Naive B cell (primary cell): ENCODE results near the gene UGT2B10. TPM values are rescaled to one million over a fixed set of nuclear protein-coding genes. Genes with fewer than 3 reads are reported as not detected.
A peak's percentile ranks its signal among the peaks of the same experiment; 100 is the strongest.

Experiments
- ATAC-seq, 2 donors: fragments of 150-1000 bp; cut with Tn5 transposase; 2 replicates each; pipeline ENCODE4 v1.10.0; 2021; ENCODE audit warnings: low read depth in 2 of 2, mild to moderate bottlenecking in 2 of 2, moderate library complexity in 2 of 2
- DNase-seq: peaks from one replicate; pipeline ENCODE4 v3.0.0; 2022
- H3K27ac Mint-ChIP-seq, 6 donors: one replicate each; pipeline ENCODE4 v1.8.0; 2020 to 2022; ENCODE audit warnings: mild to moderate bottlenecking in 6 of 6, mixed read lengths in 6 of 6, moderate library complexity in 5 of 6, inconsistent platforms in 2 of 6
- H3K27me3 Mint-ChIP-seq, 3 donors: one replicate each; pipeline ENCODE4 v1.8.0; 2021 to 2022; ENCODE audit warnings: mixed read lengths in 3 of 3, mild to moderate bottlenecking in 1 of 3
- H3K36me3 Mint-ChIP-seq, 2 donors: one replicate each; pipeline ENCODE4 v1.8.0; 2020 to 2022; ENCODE audit warnings: mixed read lengths in 2 of 2, inconsistent platforms in 1 of 2, mild to moderate bottlenecking in 1 of 2
- H3K4me1 Mint-ChIP-seq, 3 donors: one replicate each; pipeline ENCODE4 v1.8.0; 2020 to 2022; ENCODE audit warnings: mixed read lengths in 3 of 3, inconsistent platforms in 1 of 3, mild to moderate bottlenecking in 1 of 3, moderate library complexity in 1 of 3
- H3K4me3 Mint-ChIP-seq, 8 donors: one replicate each; pipeline ENCODE4 v1.8.0; 2020 to 2022; ENCODE audit warnings: mild to moderate bottlenecking in 8 of 8, mixed read lengths in 8 of 8, moderate library complexity in 8 of 8, inconsistent platforms in 2 of 8
- H3K9me3 Mint-ChIP-seq, 7 donors: one replicate each; pipeline ENCODE4 v1.8.0; 2020 to 2022; ENCODE audit warnings: mixed read lengths in 7 of 7, mild to moderate bottlenecking in 5 of 7, inconsistent platforms in 2 of 7, moderate library complexity in 1 of 7
- polyA plus RNA-seq, 6 donors: library from polyadenylated mRNA; unstranded; fragments of 300-500 nt; fragmentation: Illumina TruSeq; gene quantifications; one replicate each; pipeline ENCODE4 v1.2.3, GENCODE V29; 2021; ENCODE audit warnings: low read depth in 6 of 6

Gene UGT2B10
- polyA plus RNA-seq, 6 donors from 2014 or later: not detected

DNA sequence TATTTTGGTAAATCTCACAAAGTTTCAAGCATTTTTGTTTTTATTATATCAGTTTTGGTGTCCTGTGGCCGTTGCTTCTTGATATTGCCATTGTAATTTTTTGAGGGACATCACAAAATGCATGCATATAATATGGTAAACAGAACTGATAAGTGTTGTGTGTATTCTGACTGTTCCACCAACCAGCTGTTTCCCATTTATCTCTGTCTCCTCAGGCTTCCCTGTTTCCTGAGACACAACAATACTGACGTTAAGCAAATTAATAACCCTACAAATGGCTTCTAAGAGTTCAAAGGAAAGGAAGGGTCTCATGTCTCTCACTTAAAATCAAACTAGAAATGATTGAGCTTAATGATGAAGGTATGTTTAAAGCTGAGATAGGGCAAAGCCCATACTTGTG is 40.0 kb downstream of the UGT2B10 start:
- no peak for DNase-seq
- H3K9me3 Mint-ChIP-seq: peaks cover 0 to 18% (median 5%) of the 10 kb centered on the region in 7 donors
- H3K27ac Mint-ChIP-seq: no peak overlapping the region
- H3K27me3 Mint-ChIP-seq: no peaks in the 10 kb centered on the region
- ATAC-seq: no peak
- no peaks in the 10 kb centered on the region for H3K4me1 Mint-ChIP-seq
- no peak overlapping the region for H3K4me3 Mint-ChIP-seq
- no peaks in the 10 kb centered on the region for H3K36me3 Mint-ChIP-seq

DNA sequence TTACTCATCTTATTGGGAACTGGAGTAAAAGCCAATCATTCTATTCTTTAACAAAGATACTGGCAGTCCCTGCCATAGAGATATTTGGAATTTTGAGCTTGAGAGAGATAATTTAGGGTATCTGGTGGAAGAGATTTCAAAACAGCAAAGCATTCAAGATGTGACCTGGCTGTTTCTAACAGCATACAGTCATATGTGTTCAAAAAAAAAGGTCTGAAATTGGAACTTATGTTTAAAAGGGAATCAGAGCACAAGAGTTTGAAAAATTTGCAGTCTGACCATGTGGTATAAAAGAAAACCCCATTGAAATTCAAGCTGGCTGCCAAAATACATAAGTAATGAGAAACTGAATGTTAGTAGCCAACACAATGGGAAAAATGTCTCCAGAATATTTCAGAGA is 42.2 kb downstream of the UGT2B10 start:
- ATAC-seq: no peak
- no peak for DNase-seq
- Mint-ChIP-seq H3K27ac (no peak overlapping the region), H3K4me3 (no peak overlapping the region), H3K27me3 (no peaks in the 10 kb centered on the region), H3K36me3 (no peaks in the 10 kb centered on the region), H3K4me1 (no peaks in the 10 kb centered on the region), H3K9me3 (peaks cover 0 to 18% (median 5%) of the 10 kb centered on the region in 7 donors)

DNA sequence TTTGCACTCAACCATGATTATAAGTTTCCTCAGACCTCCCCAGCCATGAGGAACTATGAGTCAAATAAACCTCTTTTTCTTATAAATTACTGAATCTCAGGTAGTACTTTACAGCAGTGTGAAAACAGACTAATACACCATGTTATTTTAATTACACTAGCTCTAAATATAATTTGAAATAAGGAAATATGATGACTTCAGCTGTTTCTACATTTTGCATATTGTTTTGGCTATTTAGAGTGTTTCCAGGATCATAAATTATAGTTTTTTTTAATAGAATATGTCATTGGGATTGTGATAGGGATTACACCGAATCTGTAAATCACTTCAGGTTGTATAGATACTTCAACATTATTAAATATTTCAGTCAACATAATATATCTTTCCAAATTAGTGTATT is 43.9 kb downstream of the UGT2B10 start:
- DNase-seq: no peak
- ATAC-seq: no peak
- H3K4me1 Mint-ChIP-seq: no peaks in the 10 kb centered on the region
- H3K9me3 Mint-ChIP-seq: peaks cover 0 to 18% (median 5%) of the 10 kb centered on the region in 7 donors
- H3K4me3 Mint-ChIP-seq: no peak overlapping the region
- H3K27ac Mint-ChIP-seq: no peak overlapping the region
- no peaks in the 10 kb centered on the region for H3K36me3 Mint-ChIP-seq
- H3K27me3 Mint-ChIP-seq: no peaks in the 10 kb centered on the region

DNA sequence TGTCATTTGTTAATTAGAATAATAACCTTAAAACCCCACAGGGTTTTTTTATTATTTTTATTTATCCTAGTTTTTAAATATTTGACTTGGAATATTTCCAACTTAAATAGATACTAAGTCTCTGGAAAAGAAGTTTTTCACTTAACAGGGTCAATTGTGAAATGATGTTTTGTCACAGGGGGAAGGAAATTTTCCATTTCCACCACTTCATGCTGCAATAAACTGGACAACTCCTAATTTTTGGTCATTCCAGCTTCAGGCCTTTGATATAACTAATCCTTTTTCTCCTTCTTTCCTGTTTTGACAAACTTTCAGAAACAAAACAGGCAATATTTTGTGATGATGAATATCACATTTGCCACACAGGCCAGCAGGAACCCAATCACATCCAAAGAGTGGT is 45.3 kb downstream of the UGT2B10 start:
- DNase-seq (no peak), ATAC-seq (no peak)
- Mint-ChIP-seq H3K4me1 (peaks cover 0 to 2% (median under 1%) of the 10 kb centered on the region in 3 donors), H3K4me3 (no peak overlapping the region), H3K9me3 (peaks cover 0 to 18% (median 4%) of the 10 kb centered on the region in 7 donors), H3K27me3 (no peaks in the 10 kb centered on the region), H3K27ac (no peak overlapping the region), H3K36me3 (no peaks in the 10 kb centered on the region)

DNA sequence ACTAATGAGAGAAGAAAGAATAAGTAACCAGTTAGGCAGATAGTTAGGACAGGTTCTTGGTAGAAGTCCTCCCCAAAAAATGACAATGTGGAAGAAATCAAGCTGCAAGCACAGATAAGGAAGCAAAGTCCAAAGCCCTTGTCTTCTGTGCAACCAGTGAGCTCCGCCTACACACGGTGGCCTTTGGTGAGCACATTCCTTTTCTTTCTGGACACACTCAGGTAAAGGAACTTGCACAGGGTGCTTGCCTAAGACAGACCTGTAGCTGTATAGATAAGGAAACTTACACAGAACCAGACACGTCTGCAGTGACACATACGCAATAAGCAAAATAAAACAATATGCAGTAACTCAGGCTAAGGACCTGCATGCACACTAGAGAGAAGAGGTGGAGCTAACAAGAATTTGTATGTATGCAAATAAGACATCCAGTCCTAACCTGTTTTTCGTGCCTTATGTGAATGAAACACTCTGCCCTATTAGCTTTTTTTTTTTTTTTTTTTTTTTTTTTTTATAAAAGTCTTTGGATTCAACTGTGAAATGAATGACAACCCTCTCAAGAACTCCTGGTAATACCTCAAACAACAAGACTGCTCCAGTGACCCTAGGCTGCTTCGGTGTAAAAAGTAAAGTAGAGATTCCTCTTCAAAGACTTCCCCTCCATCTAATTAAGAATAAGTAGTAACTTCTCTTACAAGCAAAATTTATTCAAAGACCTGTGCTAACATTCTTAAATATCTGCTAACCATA is 48.8 kb downstream of the UGT2B10 start:
- Mint-ChIP-seq H3K27me3 (no peaks in the 10 kb centered on the region), H3K9me3 (peaks cover 0 to 5% (median 0%) of the 10 kb centered on the region in 7 donors), H3K27ac (no peak overlapping the region), H3K4me1 (peaks cover 0 to 4% (median 2%) of the 10 kb centered on the region in 3 donors), H3K4me3 (no peak overlapping the region), H3K36me3 (no peaks in the 10 kb centered on the region)
- no peak for ATAC-seq
- DNase-seq: no peak

DNA sequence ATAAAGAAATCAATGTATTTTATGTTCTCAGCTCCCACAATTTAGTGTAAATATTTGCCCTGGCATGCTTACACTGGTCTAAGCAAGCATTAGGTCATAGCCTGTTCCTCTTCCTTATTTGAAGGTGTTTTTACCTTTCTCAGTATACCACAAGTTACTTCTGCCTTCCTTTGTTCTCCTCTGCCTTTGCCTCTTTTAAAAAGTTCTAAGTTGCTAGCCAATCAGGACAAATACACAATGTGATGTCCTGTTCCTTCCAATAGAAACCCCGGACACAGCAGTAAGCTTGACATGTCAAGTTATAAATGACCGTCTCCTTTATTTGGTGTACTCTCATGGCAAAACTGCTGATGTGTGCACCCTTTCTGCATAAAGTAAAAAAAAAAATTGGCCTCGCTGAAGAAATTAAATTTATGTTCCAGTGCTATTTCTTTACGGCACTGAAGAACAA is 49.4 kb downstream of the UGT2B10 start:
- H3K9me3 Mint-ChIP-seq: peaks cover 0 to 5% (median 0%) of the 10 kb centered on the region in 7 donors
- no peak overlapping the region for H3K4me3 Mint-ChIP-seq
- H3K27ac Mint-ChIP-seq: no peak overlapping the region
- H3K27me3 Mint-ChIP-seq: no peaks in the 10 kb centered on the region
- peaks cover 0 to 4% (median 2%) of the 10 kb centered on the region in 3 donors for H3K4me1 Mint-ChIP-seq
- no peaks in the 10 kb centered on the region for H3K36me3 Mint-ChIP-seq
- DNase-seq (no peak), ATAC-seq (no peak)

DNA sequence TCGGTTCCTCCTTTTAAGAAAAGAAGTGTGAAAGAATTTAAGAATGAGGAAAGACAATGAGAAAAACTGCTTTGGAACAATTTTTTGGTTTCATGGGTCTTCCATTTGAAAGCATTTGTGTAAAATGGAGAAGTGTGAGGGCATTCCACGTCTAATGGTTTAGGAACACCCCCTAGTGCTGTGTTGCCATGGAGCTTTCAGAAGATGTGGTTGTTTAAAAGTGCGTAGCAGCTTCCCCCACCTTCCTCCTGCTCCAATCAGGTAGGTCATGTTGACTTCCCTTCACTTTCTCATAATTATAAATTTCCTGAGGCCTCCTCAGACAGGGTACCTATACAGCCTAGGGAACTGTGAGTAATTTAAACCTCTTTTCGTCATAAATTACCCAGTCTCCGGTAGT is 50.0 kb downstream of the UGT2B10 start:
- DNase-seq (no peak), ATAC-seq (peak in 1 of 2 donors; percentile 18)
- peak overlapping the region in 1 of 6 donors; percentile 36 for H3K27ac Mint-ChIP-seq
- H3K36me3 Mint-ChIP-seq: no peaks in the 10 kb centered on the region
- H3K9me3 Mint-ChIP-seq: peaks cover 0 to 5% (median 0%) of the 10 kb centered on the region in 7 donors
- no peak overlapping the region for H3K4me3 Mint-ChIP-seq
- H3K4me1 Mint-ChIP-seq: peaks cover 0 to 4% (median 2%) of the 10 kb centered on the region in 3 donors
- no peaks in the 10 kb centered on the region for H3K27me3 Mint-ChIP-seq

DNA sequence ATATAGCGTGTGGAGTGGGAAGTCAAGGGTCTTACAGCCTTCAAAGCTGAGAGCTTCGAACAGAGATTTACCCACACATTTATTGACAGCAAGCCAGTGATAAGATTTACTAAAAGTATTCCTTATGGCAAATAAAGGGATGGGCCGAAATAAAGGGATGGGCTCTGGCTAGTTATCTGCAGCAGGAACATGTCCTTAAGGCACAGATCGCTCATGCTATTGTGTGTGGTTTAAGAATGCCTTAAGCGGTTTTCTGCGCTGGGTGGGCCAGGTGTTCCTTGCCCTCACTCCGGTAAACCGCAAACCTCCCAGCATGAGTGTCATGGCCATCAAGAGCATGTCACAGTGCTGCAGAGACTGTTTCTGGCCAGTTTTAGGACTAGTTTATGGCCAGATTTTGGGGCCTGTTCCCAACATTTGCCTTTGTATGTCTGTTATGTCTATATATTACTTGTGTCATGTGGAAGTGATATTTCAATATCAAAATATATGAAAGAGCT is 53.5 kb downstream of the UGT2B10 start:
- H3K4me1 Mint-ChIP-seq: peaks cover 0 to 4% (median 2%) of the 10 kb centered on the region in 3 donors
- ATAC-seq: no peak

DNA sequence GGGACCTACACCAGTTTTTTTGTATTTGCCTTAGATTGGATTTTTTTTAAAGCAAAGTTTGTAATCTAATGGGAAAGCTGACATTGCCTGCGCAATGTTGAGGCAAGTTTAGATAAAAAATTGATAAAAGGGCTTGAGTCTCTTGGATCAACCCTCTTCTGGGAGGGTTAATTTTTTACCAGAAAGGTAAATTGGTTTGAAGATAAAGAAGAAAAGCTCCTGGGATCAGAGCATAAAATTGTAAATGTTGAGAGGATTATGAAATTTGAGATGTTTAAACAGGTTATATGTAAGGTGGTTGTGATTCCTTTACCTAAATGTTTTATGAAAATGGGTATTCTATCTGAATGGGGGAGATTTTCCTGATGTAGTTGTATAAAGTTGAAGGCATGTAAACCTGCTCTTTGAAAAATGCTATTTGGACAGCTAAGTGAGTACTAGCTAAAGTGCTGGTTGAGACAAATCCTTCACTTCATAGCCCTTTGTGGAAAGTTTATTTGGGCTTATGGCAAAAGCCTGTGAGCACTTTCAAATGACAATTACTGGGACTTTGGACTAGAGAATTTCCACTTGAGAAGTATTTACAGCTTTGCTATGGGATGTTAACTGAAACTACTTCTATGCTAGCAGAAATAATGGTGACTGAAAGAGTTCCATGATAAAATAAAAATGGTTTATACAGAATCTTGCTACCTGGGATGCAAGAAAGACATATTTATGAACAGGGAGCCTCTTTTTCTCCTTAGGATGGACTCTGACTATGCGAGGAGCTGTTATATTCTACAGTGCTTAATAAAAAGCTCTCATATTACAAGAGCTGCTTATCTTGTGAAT is 56.2 kb downstream of the UGT2B10 start:
- no peak for DNase-seq
- Mint-ChIP-seq H3K36me3 (no peaks in the 10 kb centered on the region), H3K4me1 (no peaks in the 10 kb centered on the region), H3K9me3 (peaks cover 0 to 4% (median 0%) of the 10 kb centered on the region in 7 donors), H3K4me3 (no peak overlapping the region), H3K27me3 (no peaks in the 10 kb centered on the region), H3K27ac (no peak overlapping the region)
- no peak for ATAC-seq

More for the DNA sequence above, 53.5 kb downstream of the UGT2B10 start:
- Mint-ChIP-seq H3K36me3 (no peaks in the 10 kb centered on the region), H3K27me3 (no peaks in the 10 kb centered on the region), H3K27ac (no peak overlapping the region), H3K9me3 (peaks cover 0 to 5% (median 0%) of the 10 kb centered on the region in 7 donors), H3K4me3 (no peak overlapping the region)
- no peak for DNase-seq

DNA sequence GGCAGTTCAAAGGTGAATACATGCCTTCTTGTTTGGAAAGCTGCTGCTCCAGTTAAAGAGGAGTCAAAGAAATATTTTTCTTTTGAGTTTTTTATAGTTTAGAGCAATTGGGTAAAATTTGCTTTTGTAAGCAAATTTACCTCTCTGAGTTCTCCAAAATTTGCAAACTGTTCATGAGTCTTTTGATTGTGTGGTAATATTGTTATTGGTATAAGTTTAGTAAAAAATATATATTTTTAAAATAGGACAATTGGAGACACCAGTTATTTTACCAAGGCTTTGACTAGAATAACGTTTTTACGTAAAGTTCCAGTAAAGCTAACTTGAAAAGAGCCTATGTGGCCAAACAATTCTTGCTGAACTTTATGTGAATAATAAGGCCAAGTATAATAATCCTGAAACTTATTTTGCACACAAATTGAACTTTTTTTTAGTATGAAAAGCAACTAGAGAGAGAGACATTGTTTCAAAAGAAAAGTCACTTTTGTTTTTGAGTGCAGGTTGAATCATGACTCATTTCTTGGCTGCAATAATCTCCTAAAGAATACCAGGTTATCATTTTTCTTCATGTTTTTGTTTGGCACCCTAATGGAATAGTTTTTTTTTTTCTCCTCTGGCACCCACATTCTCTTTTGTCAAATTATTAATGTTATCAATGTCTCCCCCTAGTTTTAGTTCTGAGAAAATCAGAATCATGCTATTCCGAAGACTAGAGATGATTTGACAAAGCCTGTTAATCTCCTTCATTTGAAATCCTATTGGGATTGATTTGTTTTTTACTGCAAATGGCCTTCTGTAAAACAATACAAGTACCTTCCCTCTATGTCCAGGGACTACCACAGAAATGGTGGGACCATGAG is 57.1 kb downstream of the UGT2B10 start:
- H3K4me1 Mint-ChIP-seq: no peaks in the 10 kb centered on the region
- H3K4me3 Mint-ChIP-seq: no peak overlapping the region
- H3K36me3 Mint-ChIP-seq: no peaks in the 10 kb centered on the region
- ATAC-seq: no peak
- DNase-seq: no peak
- H3K27ac Mint-ChIP-seq: no peak overlapping the region
- H3K27me3 Mint-ChIP-seq: no peaks in the 10 kb centered on the region
- H3K9me3 Mint-ChIP-seq: no peaks in the 10 kb centered on the region

DNA sequence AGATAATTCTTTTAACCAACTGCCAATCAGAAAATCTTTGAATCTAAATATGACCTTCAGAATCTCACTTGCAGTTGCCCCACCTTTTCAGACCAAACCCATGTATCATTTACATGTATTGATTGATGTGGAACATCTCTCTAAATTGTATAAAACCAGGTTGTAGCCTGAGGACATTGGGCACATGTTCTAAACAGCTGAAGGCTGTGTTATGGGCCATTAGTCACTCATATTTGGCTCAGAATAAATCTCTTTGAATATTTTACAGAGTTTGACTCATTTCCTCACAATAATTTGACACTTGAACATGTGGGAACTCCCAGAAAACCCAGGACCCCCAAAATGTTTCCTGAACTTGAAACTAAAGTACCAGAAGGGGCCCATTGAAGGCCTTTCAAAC is 58.7 kb downstream of the UGT2B10 start:
- no peak for ATAC-seq
- Mint-ChIP-seq H3K4me1 (no peaks in the 10 kb centered on the region), H3K36me3 (no peaks in the 10 kb centered on the region)

DNA sequence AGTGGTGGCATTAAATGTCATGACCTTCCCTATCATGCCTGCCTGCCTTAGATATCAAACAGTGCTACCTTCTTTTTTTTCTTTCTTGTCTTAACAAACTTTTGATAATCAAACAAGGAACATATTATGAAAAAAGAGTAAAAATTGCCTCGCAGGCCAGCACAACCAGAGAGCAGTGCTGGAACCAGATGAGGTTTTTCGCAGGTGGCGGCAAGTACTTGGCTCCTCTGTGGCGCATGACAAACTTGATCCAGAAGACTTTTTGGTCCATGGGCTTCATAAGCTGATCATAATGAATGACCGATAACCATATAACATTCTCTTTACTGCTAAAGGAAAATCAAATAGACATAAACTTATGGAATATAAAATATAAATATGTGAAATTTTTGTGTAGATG is 61.8 kb downstream of the UGT2B10 start:
- Mint-ChIP-seq H3K4me1 (no peaks in the 10 kb centered on the region), H3K27ac (no peak overlapping the region), H3K36me3 (no peaks in the 10 kb centered on the region), H3K9me3 (no peaks in the 10 kb centered on the region), H3K27me3 (no peaks in the 10 kb centered on the region), H3K4me3 (no peak overlapping the region)
- no peak for DNase-seq
- ATAC-seq: no peak

More for the DNA sequence above, 58.7 kb downstream of the UGT2B10 start:
- Mint-ChIP-seq H3K27me3 (no peaks in the 10 kb centered on the region), H3K4me3 (no peak overlapping the region), H3K27ac (no peak overlapping the region), H3K9me3 (no peaks in the 10 kb centered on the region)
- DNase-seq: no peak

DNA sequence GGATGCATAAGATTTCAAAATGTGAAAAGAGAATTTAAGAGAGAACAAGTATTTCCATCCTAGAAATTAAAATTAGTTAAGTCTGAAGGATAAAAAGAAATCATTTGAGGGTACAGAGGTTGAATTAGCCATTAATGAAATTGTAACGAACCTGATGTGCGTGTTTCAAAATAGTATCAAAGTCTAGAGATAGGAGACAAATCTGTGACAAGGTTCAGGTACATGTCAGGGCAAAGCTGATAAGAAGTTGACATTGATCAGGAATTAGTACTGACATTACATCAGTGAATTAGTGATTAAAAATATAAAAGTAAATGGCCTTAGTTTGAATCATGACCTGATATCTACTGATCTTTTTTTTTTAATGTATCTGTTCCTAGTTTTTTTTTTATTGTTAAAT is 62.3 kb downstream of the UGT2B10 start:
- H3K4me1 Mint-ChIP-seq: no peaks in the 10 kb centered on the region
- no peak for DNase-seq
- no peak overlapping the region for H3K4me3 Mint-ChIP-seq
- ATAC-seq: no peak
- no peaks in the 10 kb centered on the region for H3K36me3 Mint-ChIP-seq
- no peak overlapping the region for H3K27ac Mint-ChIP-seq
- H3K9me3 Mint-ChIP-seq: no peaks in the 10 kb centered on the region
- H3K27me3 Mint-ChIP-seq: no peaks in the 10 kb centered on the region
